ENCODE data around the gene ZC3H4.
"Not testable (repeated sequence)": the region's sequence is repeated elsewhere in the genome, so short reads cannot be mapped to it uniquely, and the experiment has no call there.

ZC3H4 gene

DNA sequence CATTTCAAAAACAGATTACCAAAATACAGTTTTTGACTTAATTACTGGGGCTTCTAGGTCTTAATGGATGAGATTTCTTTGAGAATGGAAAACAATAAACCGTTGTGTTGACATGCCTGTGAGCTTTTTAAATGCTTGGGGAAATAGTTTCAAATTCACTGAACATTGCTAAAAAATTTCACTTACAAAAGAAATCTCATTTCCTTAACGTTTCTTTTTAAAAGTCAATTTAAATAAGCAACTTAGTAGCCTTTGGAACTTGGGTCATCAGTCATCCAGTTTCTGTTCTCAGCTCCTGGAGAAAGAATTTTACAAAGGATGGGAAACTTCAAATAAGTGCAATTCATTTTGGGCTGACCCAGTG lies 4.4 kb downstream of the ZC3H4 start:
- DNase-seq (ENCODE audit: low spot score) (no peak), FAIRE-seq (no peak)

DNA sequence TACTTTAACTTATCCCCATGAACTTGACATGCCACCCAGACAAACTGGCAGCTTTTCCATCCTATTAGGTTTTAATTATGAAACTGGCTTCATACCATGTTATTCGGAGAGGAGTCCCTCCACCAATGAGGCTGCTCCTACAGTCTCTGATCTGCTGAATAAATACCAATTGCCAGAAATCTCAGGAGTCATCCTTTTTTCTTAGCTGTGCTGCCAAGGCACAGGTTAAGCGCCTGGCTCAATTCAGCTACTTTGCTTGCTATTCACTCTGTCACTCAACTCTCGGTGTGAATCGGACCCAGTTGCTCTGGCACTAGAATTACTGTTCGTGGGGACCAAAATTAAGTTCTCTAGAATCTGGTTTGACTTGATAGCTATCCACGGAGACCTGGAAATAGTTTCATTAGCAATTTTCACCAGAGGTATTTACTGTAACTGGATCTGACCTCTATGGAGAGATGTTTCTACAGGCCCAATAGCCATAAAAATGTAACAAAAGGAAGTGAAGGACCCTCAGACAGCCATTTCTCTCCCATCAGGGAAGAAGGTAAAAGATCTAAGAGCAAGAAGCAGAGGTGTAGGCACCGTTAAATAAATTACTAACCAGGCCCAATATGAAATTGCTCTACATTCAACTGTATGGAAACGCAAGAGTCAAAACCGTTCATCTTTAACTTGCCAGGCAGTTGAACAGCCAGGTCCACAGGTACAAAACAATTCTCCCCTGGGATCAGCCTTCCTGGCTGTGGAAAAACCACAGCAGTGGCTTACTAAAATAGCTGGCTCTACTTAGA lies 5.4 kb downstream of the ZC3H4 start:
- FAIRE-seq (no peak), DNase-seq (ENCODE audit: low spot score) (no peak)

DNA sequence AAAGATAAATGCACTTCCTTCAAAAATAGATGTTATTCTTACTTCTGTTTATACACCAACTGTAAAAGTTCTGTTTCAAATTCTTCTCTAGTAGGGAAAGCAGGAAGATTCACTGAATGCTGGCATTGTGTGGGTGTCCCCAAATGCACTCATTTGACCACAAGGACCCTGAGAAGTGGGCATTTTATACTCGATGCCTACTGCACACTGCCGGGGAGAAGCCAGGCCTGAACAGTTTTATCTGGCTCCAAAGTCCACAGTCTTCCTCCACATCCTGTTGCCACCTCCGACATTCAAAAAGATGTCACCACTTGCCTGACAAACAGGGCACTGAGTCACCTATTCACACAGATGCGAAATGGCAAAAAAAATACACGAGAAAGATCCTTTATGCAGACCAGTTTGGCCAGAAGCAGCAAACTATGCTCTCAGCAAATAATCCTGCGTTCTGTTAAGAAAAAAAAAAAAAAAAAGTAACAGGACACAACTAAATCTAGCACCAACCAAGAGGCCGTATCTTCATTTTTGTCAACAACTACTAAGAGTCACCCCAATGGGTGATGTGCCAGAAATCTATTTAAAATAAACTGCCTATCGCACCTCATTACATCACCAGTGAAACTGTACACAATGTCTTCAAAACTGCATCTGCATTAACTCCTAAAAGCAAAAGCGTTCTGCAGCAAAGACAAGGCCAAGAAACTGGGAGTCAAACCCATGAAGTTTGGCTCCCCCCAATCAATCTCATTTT lies 6.2 kb downstream of the ZC3H4 start:
- DNase-seq (ENCODE audit: low spot score) (peak; percentile 57), FAIRE-seq (no peak)

DNA sequence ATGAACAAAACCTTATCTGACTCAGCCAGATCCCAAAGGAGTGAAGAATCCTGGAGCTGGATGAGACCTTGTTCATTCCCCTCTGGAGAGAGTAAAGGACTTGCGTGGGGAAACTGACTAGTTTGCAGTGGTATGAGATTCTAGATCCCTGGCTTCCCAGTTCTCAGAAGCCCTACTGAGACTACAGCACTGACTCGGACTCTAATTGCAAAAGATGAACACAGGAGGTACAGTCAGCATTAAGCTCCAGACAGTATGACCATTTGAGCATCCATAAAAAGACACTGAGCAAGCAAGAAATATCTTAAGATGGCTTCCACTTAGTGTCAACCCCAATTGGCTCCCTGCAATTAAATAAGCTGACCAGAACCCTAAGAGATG lies 6.8 kb downstream of the ZC3H4 start:
- no peak for FAIRE-seq

DNA sequence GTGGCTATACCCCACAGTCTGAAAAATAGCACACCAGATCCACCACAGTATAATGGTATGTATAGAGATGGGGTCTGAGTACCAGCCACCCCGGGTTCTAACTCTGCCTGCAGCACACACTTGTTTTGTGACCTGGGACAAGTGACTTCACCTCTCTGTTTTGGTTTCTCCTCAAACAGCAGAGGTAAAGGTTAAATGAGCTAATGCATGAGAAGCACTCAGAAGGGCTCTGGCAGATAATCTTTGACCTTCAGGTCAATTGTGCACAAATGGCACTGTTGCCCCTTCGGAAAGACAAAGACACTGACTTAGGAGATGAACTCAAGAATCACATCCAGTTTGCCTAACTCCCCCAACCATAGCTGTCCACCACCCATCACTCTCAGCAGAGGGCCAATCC lies 7.7 kb downstream of the ZC3H4 start:
- no peak for DNase-seq (ENCODE audit: low spot score)
- no peak for FAIRE-seq

More for the DNA sequence above, 6.8 kb downstream of the ZC3H4 start:
- DNase-seq (ENCODE audit: low spot score), result no peak

DNA sequence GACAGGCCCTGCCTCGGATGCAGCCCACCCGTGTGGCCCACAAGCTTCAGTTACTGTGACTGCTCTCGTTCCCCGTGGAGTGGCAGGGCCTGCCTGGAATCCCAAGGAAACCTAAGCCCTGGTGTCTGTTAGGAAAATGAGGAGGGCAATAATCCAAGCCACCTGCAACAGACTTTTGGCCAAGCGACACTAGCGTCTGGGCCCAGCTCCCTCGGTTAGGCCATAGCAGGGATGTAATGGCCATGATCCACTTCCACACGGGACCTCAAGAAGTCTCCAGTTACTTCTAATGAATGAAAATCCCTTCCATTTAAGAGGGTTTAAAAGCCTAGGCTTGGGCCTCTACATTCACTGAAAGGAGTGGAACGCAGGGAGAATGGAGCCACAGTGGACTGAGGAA lies 8.9 kb downstream of the ZC3H4 start:
- DNase-seq (ENCODE audit: low spot score) (no peak), FAIRE-seq (no peak)

DNA sequence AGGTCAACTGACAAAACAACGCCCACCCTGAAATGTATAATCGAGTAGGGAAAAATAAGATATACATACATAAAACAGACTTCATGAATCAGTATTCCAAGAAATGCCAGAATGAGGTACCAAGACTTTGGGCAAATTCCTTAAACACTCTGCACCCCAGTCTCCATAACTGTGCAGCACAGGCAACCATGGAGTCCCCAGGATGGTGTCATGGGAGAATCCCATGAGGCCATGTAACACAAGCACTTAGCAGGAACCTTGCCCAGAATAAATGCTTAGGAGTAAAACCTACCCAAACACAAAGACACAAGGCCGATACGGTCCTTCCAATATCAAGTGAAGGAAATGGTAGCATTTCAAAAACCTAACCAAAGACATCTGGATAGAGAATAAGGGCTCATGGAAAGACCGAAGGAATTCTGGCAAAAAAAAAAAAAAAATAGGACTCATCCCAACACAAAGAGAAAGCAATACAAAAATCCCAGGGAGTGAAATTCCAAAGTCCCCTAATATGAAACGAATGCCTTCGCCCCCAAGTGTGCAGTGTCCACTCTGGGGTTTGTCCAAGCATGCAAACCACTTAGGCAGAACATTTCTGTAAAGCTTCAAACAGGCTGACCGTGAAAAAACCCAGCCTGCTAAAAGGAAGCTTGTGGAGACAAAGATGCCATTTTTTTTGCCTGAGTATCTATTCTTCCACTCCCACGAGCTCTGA lies 11.1 kb downstream of the ZC3H4 start:
- FAIRE-seq, result no peak
- no peak for DNase-seq (ENCODE audit: low spot score)

DNA sequence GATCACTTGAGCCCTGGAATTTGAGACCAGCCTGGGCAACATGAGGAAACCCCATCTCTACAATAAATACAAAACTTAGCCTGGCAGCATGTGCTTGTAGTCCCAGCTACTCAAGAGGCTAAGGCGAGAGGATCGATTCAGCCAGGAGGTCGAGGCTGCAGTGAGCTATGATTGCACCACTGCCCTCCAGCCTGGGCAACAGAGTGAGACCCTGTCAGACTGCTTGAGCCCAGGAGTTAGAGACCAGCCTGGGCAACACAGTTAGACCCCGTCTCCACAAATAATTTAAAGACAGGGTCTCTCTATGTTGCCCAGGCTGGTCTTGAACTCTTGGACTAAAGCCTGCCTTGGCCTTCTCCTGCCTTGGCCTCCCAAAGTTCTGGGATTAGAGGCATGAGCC lies 12.5 kb downstream of the ZC3H4 start:
- not testable (repeated sequence) for DNase-seq (ENCODE audit: low spot score); FAIRE-seq

DNA sequence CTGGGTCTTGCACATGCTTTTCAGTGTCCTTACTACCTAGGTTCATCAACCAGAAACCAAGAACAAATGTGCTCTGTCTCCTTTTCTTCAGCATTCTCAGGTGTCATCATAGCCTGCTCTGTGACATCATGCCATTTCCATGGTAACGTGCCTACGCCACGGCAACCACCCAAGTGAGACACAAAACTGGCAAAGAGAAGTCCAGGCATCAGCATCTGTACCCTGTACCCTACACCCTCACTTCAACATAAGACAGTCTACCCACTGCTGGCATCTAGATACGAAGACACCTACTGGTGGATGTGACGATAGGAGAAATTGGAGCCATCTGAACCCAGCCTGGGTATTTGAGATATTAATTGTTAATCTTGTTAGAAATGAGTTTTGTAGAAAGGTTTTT lies 13.3 kb downstream of the ZC3H4 start:
- DNase-seq (ENCODE audit: low spot score) (no peak), FAIRE-seq (no peak)

DNA sequence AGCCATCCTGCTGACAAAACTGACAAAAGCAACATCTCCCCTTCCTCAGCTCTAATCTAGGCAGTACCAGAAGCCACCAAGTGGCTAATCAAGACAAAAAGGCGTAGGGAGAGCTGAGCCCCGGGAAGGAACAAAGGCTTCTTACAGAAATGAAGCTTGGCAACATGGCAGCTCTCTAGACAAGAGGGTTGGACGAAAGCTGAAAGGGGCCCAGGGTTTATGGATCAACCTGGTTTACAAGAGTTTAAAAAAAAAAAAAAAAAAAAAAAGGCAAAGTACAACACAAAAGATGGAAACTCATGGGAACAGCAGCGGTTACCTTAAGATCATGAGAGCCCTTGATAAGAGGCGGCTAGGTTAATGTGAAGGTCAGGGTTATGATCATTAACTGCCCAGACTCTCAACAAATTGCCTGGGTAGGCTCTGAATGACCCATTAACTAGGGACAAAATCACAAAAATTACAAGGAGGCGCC lies 14.0 kb downstream of the ZC3H4 start:
- DNase-seq (ENCODE audit: low spot score) (no peak), FAIRE-seq (no peak)

DNA sequence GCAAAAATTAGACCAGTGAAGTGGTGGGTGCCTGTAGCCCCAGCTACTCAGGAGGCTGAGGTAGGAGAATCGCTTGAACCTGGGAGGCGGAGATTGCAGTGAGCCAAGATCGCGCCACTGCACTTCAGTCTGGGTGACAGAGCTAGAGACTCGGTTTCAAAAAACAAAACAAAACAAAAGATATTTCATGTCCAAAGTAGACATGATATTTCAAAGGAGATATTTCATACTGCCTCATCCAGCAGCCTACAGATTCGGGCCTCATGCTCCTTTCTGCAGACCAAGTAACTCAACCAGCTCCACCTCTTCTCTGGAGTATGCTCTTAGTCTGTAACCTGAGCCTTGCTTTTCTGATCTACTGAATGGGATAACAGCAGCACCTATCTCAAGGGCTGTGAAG lies 15.0 kb downstream of the ZC3H4 start:
- no peak for DNase-seq (ENCODE audit: low spot score)
- no peak for FAIRE-seq

DNA sequence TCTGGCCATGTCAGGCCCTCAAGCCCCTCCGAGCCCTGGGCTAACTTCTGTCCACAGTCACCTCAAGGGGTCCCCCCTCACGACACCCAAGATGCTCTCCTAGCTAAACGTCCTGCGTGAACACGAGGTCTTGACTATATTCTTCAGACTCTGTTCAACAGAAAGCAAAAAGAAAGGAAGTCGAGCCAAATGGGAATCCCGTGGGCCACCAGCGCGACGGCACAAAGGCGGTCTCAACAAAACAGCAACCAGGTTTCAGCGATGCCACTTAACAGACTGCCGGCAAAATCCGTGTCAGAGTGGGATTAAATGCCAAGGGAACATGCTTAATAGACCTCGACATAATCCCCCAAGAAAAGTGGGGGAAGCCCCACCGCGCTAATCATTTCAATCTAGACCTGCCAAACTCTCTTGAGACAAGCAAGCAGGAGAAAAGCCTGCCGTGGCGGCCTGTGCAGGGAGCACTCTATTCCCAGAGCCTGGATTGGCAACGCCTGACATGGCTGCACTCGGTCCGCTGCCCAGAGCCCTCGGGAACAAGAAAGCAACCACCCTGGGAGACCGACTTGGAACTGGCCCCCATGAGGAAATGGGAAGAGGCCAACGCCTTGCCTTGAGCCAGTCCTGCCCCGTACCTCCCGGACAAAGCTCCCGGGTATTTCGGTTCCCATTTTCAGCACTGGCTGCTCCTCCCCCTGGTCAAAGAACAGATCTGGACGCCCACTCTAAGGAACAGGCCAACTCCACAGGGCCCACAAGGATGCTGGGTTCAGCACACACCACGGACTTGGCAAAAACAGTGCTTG lies 16.0 kb downstream of the ZC3H4 start:
- no peak for DNase-seq (ENCODE audit: low spot score)
- FAIRE-seq, result no peak

DNA sequence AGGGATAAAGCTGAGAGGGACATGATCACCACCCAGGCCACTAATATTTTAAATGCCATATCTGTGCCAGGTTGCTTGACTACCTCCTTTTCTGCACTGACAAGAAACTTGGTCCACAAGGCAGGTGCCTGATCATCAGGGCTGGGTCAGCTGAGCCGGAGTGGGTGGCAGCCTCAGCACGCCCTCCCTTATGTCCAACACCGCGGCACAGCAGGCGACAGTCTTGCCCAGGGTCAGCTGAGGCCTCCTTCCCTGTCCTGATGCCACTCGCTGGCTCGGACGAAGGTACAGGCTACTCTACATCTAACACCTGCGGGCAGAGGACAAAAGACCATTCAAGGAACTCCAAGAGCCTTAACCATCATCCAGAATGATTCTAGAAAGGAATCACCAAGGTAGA lies 16.9 kb downstream of the ZC3H4 start:
- DNase-seq (ENCODE audit: low spot score), result no peak
- no peak for FAIRE-seq

DNA sequence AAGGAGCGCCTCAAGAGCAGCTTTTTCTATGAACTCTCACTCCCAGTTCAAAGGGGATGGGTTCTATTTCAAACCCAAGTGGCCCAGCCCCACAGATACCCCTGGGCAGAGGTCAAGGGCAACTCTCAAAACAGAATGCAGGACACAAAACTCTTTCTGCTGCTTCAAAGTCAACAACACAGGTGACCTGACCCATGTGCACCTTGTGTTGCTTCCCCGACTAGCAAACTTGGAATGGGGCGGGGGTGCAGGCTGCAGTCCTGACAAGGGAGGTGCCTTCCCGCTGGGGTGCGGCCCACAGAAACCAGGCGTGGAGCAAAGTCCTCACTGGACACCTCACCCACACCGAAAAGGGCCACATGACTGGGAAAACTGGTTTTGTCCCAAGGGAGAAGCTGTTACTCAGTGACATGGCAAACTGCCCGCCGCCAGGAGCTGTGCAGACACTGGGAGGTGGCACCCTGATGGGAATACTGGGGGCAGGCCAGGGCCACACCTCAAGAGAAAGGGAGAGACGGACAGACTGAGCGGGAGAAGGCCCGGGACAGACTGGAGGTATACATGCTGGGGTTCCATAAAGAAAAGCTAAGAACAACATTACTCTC lies 17.4 kb downstream of the ZC3H4 start:
- no peak for FAIRE-seq
- DNase-seq (ENCODE audit: low spot score), result no peak

DNA sequence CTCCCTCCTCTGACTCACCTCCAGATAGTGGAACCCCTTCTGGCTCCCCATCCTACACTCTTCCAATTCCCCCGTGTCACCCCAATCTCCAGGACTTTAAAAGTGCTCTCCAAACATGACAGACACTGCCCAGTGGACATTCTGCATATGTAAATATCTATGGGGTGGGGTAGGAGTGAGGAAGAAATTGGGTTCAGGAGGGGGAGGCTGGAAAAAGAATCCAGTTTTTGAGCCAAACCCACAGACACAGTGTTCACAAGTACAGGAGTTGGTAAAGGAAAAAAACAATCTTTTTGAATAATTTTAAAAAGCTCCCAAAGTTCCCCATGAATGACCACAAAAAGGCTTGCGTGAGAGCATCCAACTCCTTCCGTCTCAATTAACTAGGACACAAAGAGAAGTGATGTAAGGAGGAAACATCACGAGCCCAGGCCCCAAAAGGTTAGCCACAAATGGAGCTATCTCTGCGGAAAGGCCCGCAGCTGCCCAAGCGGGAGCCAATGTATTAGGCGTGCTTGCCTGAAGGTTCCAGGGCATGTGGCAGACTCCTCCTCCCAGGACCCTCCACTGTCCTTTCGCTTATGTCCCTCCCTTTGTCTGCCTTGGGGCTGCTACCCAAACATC lies 18.0 kb downstream of the ZC3H4 start:
- FAIRE-seq, result no peak
- DNase-seq (ENCODE audit: low spot score), result no peak

DNA sequence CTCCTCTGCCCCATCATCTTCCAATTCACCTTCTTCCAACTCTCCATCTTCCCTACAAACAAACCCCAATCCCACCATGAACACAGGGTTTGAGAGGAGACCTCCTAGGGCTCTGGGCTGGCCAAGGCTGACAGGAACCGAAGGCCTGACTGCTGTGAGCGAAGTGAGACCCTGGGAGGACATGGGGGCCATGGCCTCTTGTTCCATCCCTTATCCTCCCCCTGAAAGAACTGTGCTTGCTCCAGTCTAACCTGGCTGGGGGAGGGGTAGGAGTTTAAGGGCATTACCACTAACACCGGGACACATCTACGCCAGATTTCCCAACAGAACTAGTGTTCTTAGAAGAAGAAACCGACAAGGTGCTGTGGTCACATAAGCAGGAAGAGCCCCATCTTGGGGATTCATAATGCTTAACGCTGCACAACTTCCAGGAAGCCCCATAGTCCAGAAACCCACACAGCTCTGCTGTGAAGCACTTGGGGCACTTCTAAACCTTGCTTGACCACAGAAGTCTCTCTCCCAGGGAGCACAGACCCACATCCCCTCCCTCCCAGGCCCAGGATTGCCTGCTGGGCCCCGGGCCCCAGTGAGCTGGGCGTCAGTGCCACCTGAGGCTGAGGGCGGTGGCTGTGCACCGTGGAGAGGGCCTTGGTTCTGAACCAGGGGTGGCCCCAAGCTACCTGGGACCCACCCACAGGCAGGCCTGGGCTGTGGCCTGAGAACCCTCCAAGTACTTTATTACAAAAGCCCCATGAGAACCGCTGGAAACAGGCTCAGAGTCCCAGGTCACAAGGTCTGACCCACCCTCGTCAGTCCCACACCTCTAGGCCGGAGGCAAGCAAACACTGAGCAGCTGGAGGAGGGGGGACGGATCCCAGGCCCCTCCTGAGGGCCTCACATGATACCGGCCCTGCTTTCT lies 18.8 kb downstream of the ZC3H4 start:
- DNase-seq (ENCODE audit: low spot score), result no peak
- no peak for FAIRE-seq

DNA sequence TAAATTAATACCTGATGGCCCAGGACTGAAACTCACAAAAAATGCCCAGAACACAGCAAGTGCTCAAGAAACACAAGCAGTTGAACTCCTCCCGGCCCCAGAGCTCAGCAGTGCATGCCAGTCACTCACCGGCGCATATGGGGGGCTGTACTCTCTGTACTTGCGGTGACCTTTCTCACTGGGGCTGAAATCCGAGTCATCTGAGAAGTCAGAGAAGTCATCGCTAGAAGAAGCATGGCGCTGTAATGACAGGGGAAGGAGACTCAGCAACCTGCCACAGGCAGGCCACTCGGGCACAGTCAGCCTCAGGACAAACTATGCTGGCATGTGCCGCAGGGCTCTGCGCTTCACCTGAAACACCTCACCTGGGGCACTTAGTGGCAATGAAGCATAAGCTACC lies 19.7 kb downstream of the ZC3H4 start:
- DNase-seq (ENCODE audit: low spot score) (no peak), FAIRE-seq (no peak)

DNA sequence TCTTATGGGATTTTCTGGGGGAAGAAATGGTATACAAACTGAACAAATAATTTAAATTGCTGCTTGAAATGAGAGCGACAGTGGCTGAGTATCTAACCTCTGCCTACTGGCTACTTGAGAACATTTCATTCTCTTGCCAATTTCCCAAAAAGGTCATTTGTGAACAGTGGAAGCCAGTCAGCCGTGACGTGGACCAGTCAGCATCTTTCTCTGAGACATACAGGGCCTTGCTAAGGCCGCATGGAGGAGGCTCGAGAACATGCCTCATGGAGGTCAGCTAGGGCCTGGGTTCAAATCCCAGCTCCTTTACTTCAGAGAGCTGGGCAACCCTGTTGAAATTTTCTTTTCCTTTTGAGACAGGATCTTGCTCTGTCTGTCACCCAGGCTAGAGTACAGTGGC lies 20.3 kb downstream of the ZC3H4 start:
- no peak for FAIRE-seq
- DNase-seq (ENCODE audit: low spot score), result peak; percentile 21

DNA sequence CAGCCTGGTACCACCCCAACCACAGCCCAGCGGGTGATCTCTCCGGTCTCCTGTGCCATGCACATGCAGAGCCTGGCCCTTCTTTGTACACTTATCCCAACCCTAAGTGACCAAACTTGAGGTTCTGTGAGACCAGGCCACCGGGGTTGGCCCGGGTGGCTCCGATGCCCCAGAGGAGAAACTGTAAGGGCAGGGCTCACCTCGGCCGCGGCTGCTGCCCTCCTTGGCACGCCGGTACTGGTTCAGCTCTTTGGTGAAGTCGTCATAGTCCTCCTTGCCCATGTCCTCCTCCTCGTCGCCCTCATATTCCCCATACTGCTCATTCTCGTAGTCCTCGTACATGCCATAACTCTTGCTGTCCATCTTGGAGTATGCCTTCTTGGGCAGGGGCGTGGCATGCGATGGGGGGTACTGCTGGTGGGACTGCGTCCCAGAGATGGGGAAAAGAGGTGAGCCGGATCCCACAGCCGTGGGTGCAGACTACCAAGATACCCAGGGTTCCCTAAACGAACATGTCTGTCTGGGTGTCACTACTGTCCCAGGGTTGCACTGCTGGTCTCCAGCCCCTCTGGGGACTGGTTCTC lies 23.7 kb downstream of the ZC3H4 start:
- FAIRE-seq (no peak), DNase-seq (ENCODE audit: low spot score) (no peak)

Measured in RCC 7860 (cell line).